Lung microvascular endothelial cell (primary cell): ENCODE measurements around the gene COX10. TPM values are rescaled to one million over a fixed set of nuclear protein-coding genes. Genes with fewer than 3 reads are reported as not detected.
"Not testable (repeated sequence)": the region's sequence is repeated elsewhere in the genome, so short reads cannot be mapped to it uniquely, and the experiment has no call there.

ENCODE experiments used
- DNase-seq, 2 donors: peaks; one replicate each; pipeline versions ENCODE4 v3.0.0 to v3.0.0-alpha.2; 2010; ENCODE audit warnings: low read depth in 2 of 2
- total RNA-seq: library from RNA; depleted of rRNA; stranded (reverse); fragments of >200 nt; gene quantifications from 2 replicates; pipeline ENCODE4 v1.2.1, GENCODE V29; 2014

The COX10 gene
- total RNA-seq, 1 donor from 2014 or later = 10.7 TPM

GRCh38 chr17:14121952-14122351 is 52.6 kb downstream of the COX10 start:
- peak in 1 of 2 donors; percentile 24 for DNase-seq

GRCh38 chr17:14123619-14124278 is 54.4 kb downstream of the COX10 start:
- DNase-seq = no peak

- no peak for DNase-seq
Observed at GRCh38 chr17:14124854-14125253, 55.5 kb downstream of the COX10 start.

- no peak for DNase-seq
Observed at GRCh38 chr17:14125518-14126137, 56.3 kb downstream of the COX10 start.

GRCh38 chr17:14133104-14133503 is 63.8 kb downstream of the COX10 start:
- no peak for DNase-seq

GRCh38 chr17:14134456-14134855 is 65.2 kb downstream of the COX10 start:
- DNase-seq = no peak

- no peak for DNase-seq
Observed at GRCh38 chr17:14135906-14136590, 66.7 kb downstream of the COX10 start.

- no peak for DNase-seq
Observed at GRCh38 chr17:14138649-14139048, 69.3 kb downstream of the COX10 start.

GRCh38 chr17:14143688-14144087 is 74.4 kb downstream of the COX10 start:
- DNase-seq = no peak

- DNase-seq = no peak
Observed at GRCh38 chr17:14144508-14144907, 75.2 kb downstream of the COX10 start.

GRCh38 chr17:14149751-14150150 is 80.4 kb downstream of the COX10 start:
- peak in 1 of 2 donors; percentile 63 for DNase-seq

- DNase-seq = no peak
Observed at GRCh38 chr17:14150619-14151018, 81.3 kb downstream of the COX10 start.

- DNase-seq = no peak
Observed at GRCh38 chr17:14152721-14153120, 83.4 kb downstream of the COX10 start.

- no peak for DNase-seq
Observed at GRCh38 chr17:14153374-14153773, 84.1 kb downstream of the COX10 start.

- DNase-seq = no peak
Observed at GRCh38 chr17:14156689-14157088, 87.4 kb downstream of the COX10 start.

- DNase-seq = no peak
Observed at GRCh38 chr17:14157822-14158221, 88.5 kb downstream of the COX10 start.

GRCh38 chr17:14158707-14159106 is 89.4 kb downstream of the COX10 start:
- DNase-seq = no peak

- DNase-seq = no peak
Observed at GRCh38 chr17:14161419-14161818, 92.1 kb downstream of the COX10 start.

- no peak for DNase-seq
Observed at GRCh38 chr17:14165616-14166015, 96.3 kb downstream of the COX10 start.

- DNase-seq = not testable (repeated sequence)
Observed at GRCh38 chr17:14167831-14168230, 98.5 kb downstream of the COX10 start.

- no peak for DNase-seq
Observed at GRCh38 chr17:14168582-14168981, 99.3 kb downstream of the COX10 start.

GRCh38 chr17:14169287-14169686 is 100.0 kb downstream of the COX10 start:
- DNase-seq = no peak

GRCh38 chr17:14169901-14170300 is 100.6 kb downstream of the COX10 start:
- no peak for DNase-seq
